Measurements from ENCODE around the gene NPW.
A peak's percentile ranks its signal among the peaks of the same experiment; 100 is the strongest.
"Not testable (repeated sequence)": the region's sequence is repeated elsewhere in the genome, so short reads cannot be mapped to it uniquely, and the experiment has no call there.

Gene NPW

GRCh38 chr16:2002406-2003230, 17.0 kb upstream of the NPW start:
- DNase-seq = no peak

- DNase-seq = no peak
These were observed 16.3 kb upstream of the NPW start for GRCh38 chr16:2003231-2003826.

- peak; percentile 96 for DNase-seq
These were observed 15.6 kb upstream of the NPW start for GRCh38 chr16:2003827-2004641.

DNA sequence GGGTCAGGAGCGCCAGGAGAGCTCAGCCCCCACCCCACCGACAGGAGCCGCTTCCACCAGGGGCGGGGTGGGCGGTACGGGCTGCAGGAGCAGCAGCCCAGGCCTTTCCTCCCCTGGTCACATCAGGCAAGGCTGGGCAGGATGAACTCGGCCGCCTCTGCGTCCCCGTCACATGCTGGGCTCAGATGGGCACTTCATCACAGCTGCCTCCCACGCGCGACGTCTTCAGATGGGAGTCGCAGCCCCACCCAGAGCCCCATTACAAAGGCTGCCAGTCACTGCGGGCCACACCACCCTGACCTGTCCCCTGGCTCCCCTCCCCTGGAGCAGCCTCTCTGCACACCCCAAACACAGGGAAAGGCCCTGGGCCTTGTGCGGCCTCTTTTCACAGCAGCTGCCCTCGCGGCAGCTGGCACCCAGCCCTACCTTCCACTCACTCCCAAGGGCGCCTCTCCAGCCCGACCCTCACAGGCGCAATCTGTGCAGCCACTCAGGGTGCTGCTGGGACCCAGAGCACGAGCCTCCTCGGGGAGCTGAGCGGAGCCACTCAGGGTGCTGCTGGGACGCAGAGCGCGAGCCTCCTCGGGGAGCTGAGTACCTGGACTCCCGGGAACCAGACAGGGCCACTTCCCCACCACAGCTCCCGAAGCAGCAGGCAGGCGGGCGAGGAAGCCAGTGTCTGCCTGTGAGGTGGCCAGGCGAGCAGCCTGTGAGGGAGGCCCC, 14.6 kb upstream of the NPW start:
- peak; percentile 43 for DNase-seq

GRCh38 chr16:2005646-2006045, 13.9 kb upstream of the NPW start:
- peak; percentile 68 for DNase-seq

GRCh38 chr16:2006317-2006716, 13.3 kb upstream of the NPW start:
- DNase-seq = no peak

DNA sequence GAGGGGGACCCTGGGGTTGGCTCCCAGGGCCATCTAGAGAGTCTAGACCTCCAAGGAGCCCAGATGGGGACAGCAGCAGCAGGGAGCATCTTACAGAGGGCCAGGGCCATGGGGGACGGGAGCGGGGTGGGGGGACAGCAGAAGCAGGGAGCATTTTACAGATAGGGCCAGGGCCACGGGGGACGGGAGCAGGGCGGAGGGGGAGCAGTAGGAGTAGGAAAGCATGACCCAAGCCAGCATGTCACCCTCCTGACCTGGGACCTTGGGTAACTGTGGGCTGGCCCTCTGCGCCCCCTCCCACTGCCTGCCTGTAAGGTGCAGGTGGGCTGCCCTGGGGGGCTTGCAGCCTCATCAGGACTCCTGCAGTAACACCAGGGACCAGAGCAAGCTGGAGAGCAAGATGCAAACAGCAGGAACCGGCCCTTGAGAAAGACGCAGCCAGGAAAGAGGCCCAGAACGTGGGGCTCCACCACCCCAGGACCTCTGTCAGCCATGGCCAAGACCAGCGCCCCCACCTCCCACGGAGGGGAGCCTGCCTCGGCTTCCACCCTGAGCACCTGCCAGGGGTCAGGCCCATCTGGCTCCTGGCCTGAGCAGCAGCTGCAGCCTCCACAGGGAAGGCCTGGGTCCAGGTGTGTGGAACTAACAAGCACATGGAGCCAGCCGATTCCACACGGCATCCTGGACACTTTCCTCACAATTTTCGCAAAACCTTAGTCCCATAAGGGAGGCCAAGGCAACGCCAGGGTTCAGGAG, 12.3 kb upstream of the NPW start:
- no peak for DNase-seq

DNA sequence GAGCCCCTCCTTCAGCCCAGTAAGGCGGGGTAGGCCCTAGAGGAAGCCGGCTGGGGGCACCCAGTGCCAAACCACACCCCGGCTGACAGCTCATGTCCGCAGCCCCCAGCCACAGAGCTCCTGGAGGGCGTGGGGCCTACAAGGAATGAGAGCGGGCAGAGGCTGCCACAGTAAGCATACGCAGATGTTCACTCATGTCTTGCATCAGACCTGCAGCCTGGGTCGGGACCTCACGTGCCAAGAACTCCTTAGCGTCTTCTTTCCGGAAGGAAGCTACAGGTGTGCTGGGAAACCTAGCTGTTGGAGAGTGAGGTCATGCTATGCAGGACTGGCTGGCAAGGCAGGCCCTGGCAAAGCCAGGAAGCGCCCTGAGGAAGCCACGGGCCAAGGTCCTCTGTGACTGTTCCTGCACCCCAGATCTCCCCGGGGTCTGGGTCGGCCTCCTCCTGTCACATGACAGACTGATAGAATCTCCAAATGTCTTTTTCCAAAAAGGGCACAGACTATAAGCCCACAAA, 11.5 kb upstream of the NPW start:
- DNase-seq = no peak

DNA sequence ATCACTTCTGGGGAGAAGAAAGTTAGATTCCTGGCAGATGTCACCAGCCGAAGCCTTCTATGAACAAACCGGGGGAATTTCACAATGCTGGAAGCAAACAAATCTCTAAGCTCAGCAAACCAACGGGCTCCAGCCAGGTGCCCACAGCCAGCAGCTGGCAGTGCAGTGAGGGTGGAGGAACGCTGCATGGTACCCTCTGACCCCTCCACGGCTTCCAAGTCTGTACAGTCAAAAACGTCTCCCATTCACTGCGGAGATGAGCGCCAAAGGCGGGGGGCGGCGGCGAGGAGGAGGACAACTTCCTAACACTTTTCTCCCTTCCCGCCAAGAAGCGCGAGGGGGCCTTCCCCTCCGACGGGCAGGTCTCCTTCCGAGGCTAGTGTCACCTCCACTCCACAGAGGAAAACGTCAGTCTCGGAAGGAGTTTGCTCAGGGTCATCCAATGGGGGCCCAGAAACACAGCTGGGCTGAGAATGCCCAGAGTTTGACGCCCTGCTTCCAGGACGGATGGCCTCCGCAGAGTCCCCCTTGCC, 10.9 kb upstream of the NPW start:
- peak; percentile 44 for DNase-seq

- peak; percentile 28 for DNase-seq
These were observed 10.3 kb upstream of the NPW start for GRCh38 chr16:2009164-2009711.

- peak; percentile 95 for DNase-seq
These were observed 9.6 kb upstream of the NPW start, which contains the start of gene ZNF598 for GRCh38 chr16:2009791-2010510. TSS of gene ZNF598 (minus strand) at chr16:2009821.

DNA sequence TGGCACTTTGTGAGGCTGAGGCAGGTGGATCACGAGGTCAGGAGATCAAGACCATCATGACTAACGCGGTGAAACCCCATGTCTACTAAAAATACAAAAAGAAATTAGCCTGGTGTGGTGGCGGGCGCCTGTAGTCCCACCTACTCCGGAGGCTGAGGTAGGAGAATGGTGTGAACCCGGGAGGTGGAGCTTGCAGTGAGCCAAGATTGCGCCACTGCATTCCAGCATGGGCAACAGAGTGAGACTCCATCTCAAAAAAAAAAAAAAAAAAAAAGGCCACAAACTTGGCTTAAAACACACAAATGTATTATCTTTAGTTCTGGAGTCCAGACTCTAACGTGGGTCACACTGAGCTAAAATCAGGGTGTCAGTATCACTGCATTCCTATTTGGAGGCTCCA, 7.9 kb upstream of the NPW start:
- DNase-seq = not testable (repeated sequence)

DNA sequence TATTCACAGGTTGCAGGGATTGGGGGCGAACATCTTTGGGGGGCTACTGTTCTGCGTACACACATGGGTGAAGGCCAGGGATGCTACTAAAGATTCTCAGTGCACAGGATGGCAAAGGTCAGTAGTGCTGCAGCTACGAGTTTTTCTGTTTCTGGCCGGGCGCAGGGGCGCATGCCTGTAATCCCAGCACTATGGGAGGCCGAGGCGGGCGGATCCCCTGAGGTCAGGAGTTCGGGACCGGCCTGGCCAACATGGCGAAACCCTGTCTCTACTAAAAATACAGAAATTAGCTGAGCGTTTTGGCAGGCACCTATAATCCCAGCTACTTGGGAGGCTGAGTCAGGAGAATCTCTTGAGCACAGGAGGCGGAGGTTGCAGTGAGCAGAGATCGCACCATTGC, 6.1 kb upstream of the NPW start:
- DNase-seq = no peak

- DNase-seq = peak; percentile 61
These were observed 4.3 kb upstream of the NPW start for GRCh38 chr16:2015117-2015946.

DNA sequence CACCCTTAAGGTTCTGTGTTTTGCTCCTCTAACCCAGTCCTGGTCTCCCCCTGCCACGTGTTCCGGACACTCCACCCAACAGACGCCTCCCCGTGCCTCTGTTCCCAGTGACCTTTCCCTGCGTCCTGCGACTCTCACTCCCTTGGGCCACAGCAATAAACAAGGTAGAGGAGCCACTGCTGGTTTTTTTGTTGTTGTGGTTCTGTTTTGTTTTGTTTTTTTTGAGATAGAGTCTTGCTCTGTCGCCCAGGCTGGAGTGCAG, 3.7 kb upstream of the NPW start:
- no peak for DNase-seq

DNA sequence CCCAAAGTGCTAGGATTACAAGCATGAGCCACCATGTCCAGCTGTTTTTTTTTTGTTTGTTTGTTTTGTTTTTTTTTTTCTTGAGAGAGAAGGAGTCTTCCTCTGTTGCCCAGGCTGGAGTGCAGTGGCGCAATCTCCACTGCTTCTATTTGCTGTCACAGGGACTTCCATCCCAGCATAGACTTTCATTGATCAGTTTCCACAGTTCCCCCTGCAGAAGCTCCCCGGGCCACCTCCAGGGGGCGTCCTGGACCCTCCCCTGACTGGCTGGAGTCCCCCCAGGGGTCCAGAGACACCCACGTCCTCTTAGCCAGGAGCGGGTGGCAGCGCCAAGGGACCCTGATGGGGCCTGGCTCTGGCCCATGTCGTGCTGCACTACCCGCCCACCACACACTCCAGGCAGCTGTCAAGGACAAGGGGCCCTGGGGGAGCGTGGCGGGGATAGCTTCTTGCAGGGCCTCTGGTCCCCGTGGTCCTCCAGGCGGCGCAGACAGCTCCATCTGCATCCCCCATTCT, 3.1 kb upstream of the NPW start:
- DNase-seq = no peak

DNA sequence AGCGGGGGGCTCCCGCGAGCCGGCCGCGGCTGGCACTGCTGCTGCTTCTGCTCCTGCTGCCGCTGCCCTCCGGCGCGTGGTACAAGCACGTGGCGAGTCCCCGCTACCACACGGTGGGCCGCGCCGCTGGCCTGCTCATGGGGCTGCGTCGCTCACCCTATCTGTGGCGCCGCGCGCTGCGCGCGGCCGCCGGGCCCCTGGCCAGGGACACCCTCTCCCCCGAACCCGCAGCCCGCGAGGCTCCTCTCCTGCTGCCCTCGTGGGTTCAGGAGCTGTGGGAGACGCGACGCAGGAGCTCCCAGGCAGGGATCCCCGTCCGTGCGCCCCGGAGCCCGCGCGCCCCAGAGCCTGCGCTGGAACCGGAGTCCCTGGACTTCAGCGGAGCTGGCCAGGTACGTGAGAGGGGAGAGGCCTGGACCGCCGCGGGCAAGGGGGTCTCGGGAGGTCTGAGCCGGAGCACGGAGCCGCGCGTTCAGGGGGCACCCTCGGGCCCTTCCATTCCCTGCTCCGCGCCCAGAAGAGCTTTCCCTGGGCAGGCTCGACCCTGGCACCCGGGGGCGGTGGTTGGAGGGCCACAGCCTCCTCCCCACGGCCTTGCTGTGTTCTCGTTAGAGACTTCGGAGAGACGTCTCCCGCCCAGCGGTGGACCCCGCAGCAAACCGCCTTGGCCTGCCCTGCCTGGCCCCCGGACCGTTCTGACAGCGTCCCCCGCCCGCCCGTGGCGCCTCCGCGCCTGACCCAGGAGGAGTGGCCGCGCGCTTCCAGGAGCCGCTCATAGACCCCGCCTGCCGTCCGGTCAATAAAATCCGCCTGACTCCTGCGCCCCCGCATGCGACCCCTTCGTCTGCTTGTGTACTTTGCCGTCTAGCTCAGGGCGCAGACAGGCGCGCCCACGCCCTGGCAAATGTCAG, 591 bp downstream of the NPW start:
- DNase-seq = no peak

DNA sequence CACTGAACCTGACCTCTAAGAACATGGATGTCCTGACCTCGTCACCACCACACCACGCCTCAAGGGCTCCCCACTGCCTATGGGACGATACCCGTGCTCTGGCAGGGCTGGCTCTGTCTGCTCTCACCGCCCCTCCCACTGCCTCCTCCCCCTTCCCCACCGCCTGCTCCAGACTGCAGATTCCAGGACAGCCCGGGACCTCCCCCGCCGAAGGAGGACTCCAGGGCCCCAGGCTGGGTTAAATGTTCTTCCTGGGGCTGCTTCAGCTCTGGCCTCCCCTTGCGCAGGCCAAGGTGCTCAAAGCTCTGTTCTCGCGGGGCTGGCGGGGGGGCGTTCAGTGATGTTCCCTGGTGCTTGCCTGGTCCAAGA, 3.1 kb downstream of the NPW start:
- DNase-seq = no peak

All from suppressor macrophage treated with lipopolysaccharide for 4 hours (primary cell).